Stimulated activated CD8-positive, alpha-beta memory T cell treated with anti-CD3 and anti-CD28 coated beads, Interleukin-4, amount 100 ng/mL, for 4 hours (primary cell): ENCODE data around the gene GORAB.

Experiments used
- DNase-seq, 2 donors: peaks; one replicate each; pipeline ENCODE4 v3.0.0-alpha.2; 2020; ENCODE audit warnings: low read depth in 2 of 2, low spot score in 1 of 2

The GORAB gene, protein sequence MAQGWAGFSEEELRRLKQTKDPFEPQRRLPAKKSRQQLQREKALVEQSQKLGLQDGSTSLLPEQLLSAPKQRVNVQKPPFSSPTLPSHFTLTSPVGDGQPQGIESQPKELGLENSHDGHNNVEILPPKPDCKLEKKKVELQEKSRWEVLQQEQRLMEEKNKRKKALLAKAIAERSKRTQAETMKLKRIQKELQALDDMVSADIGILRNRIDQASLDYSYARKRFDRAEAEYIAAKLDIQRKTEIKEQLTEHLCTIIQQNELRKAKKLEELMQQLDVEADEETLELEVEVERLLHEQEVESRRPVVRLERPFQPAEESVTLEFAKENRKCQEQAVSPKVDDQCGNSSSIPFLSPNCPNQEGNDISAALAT

DNA sequence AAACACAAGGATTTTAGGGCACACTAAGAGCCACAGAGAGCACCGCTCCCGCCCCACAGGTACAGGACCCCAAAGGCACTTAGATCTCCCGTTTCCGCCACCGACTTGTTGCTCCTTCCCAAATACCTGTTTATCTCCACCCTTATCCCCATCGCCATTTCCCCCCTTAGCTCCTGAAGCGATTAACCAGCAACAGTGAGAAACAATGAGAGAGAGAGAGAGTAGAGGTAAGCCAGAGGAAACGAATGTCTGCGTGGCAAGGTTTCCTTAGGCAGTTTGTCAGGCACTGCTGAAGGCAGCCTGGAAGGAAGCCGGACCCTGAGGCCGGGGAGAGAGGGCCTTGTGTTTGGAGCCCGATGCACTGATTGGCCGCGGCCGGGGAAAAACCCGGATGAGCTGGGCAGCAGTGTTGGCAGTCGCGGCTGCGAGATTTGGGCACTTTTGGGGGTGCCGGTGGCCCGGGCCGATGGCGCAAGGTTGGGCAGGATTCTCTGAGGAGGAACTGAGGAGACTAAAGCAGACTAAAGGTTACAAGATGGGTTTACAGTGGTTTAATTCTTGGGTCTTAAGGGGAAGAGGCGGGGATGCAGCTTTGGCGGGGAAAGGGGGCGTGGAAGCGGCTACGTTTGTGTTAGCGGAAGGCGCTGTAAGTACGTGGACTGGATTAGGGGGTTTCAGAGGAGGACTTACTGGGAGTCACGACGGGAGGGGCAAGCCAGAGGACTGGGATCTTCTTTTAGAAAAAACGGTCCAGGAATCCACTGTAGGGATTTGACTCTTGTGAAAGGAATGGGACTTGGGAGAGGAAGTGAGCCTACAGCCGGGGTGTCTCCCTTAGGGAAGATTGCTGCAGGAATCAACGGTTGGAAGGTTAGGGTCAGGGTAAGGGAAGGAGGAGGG is at the start of gene GORAB:
GORAB (plus strand) TSS at position 409 of the 900 bp plus-strand sequence; CDS start at position 467, 58 bp downstream.
- peak; percentile 57 to 68 for DNase-seq

GRCh38 chr1:170483051-170483450 is 48.9 kb upstream of the GORAB start:
- DNase-seq, result no peak

DNA sequence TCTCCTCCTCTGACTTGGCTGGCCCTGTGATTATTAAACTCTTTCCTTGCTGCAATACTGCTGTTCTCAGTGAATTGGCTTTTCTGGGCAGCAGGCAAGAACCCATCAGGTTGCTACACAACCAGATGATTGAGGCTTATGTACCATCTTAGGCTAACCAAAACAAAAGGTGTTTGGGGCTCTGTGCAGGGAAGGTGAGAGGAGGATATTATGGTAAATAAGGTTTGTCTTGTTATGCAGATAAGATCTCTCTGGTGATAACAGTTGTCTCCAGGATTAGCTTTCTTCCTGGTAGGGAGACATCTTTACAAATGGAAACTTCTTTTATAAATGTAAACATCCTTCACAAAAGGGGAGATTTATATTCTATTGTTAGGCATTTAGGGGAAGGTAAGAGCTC is 44.5 kb upstream of the GORAB start:
- DNase-seq, result no peak

- DNase-seq, result no peak
These were observed 40.7 kb upstream of the GORAB start for GRCh38 chr1:170491291-170491690.

DNA sequence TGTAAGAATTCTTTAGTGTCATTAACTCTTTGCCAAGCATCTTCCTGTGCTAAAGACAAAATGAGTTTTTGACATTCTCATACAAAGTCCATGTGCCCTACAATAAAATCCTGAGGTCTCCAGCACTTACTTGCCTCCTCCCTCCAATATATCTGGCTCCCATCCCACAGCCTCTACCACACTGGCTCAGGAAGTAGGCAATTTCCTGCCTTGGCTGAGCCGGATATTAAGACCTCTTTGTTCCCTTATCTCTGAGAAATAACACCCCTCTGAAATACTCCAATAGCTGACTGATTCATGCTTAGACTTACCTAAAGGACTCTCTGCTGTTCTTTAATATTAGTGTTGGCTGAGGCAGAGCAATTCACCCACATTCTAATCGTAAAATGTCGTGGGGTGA is 37.6 kb upstream of the GORAB start:
- no peak for DNase-seq

GRCh38 chr1:170495006-170495405 is 37.0 kb upstream of the GORAB start:
- no peak for DNase-seq

DNA sequence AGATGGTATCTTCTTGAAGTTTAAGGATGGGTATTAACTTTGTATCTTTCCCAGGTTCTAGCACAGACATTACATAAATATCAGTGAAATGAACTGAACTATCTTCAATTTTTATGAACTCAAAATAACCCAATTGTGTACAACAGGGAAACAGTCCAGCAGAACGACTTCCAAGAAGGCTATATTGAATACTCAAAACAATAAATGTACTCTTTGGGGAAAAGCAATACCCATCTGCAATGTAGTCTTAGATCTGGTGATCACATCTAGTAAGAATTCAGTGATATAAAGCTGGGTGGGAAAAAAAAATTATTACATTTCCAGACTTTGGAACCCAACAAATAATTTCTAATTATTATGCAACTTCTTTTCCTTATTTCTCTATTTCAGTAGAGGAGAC is 33.1 kb upstream of the GORAB start:
- no peak for DNase-seq

GRCh38 chr1:170503665-170504064 is 28.3 kb upstream of the GORAB start:
- DNase-seq, result no peak

DNA sequence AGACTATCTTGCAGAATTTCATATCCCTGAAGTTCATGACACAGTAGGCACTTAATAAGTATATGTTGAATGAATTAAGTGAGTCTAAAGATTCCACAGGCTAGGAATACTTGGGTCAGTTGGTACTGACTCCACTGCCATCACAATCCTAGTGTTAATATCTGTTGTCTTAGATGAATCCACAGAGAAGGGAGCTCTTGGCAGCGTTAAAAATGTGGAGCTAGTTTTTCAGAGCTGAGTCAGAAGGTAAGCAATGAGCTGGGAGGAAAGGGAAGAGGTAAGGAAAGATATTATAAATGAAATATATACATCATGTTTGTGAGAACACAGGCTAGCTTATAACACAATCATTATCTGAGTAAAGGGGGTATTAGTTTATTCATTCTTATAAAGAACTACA is 21.8 kb upstream of the GORAB start:
- DNase-seq, result no peak

GRCh38 chr1:170511038-170511437 is 20.9 kb upstream of the GORAB start:
- DNase-seq, result no peak

DNA sequence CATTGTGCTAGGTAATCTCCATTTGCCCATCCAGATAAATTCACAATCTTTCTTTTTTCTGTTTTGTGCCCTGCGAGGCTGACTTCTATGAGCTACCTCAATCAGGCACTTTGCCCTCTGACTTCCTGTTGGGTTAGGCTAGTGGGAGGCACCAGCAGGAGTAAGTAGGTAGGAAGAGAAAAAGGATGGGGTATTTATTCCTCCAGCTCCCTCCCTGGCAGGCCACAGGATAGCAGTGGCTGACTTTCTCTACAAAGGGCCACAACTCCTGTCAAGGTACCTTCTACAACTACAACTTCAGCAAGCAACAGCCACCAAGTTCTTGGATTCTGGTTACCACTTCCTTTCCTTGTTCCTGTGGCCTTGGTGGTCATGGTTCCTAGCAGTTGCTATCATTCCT is 18.8 kb upstream of the GORAB start:
- no peak for DNase-seq

GRCh38 chr1:170518185-170518834 is 13.7 kb upstream of the GORAB start:
- no peak for DNase-seq

DNA sequence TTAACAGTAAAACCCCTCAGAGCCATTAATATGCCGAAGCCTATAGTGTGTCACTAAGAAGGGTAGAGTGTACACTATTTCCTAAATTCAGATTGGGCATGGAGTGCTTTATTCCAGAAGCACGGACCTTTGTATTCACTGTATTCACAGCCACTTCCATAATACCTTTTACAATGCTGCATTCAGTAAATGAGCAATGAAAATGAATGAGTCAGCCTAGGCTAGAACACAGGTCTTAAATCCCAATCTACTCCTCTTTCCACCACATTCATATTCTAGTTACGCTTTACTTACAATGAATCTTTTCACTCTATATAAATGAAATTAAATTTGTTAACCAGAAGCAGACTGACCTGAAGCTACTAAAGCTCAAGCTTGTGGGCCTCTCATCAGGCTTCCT is 13.0 kb upstream of the GORAB start:
- no peak for DNase-seq

DNA sequence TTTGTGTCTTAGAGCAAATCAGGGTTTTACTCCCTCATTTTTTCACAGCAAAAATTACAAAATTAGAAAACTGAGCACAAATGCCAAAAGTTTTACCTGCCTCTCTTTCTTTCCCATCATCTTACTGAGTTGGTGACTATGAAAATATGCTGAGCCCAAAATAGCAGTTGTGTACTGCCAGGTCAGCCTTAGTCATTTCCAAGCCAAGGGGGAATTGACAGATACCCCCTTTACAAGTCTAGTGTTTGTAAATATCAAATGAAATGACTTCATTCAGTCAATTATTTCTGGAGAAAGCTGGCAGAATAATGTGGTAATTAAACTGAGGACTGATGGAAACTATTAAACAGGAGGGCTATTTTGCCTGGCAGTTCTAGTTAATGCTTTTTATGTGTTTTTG is 11.4 kb upstream of the GORAB start:
- no peak for DNase-seq

- DNase-seq, result no peak
These were observed 10.1 kb upstream of the GORAB start for GRCh38 chr1:170521818-170522217.

DNA sequence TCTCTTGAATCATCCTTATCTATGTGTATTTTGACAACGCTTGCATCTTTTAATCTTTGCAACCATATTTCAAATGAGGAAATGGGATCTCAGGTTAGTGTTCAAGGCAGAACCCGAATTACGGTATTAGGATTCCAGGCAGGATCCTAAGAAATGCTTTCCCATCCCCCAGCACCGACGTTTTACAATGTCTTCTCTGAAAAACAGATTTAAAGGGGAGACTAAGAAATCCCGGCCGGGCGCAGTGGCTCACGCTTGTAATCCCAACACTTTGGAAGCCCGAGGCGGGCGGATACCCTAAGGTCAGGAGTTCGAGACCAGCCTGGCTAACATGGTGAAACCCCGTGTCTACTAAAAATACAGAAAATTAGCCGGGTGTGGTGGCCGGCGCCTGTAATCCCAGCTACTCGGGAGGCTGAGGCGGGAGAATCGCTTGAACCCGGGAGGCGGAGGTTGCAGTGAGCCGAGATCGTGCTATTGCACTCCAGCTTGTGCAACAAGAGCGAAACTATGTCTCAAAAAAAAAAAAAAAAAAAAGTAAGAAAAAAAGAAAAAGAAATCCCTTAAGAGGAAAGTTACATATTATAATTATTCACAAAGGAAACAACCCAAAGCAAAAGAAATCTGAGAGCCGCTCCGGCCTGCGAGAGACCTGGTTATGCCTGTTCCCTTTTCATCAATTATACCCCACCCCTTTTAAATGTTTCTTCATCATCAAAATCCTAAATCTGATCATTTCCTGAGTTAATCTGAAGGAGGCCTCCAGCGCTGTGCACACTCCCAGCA is 801 bp upstream of the GORAB start:
- no peak for DNase-seq

- DNase-seq, result no peak
These were observed 1.3 kb downstream of the GORAB start for GRCh38 chr1:170533298-170533697.

GRCh38 chr1:170534626-170535147 is 2.7 kb downstream of the GORAB start:
- no peak for DNase-seq

GRCh38 chr1:170535418-170535817 is 3.5 kb downstream of the GORAB start:
- no peak for DNase-seq

GRCh38 chr1:170536924-170537551 is 5.1 kb downstream of the GORAB start:
- DNase-seq, result no peak
